ENCODE data around the gene TMEM158. TPM values are rescaled to one million over a fixed set of nuclear protein-coding genes. Genes with fewer than 3 reads are reported as not detected.

The TMEM158 gene
- total RNA-seq, 1 donor from 2014 or later, result 2.1 TPM

DNA sequence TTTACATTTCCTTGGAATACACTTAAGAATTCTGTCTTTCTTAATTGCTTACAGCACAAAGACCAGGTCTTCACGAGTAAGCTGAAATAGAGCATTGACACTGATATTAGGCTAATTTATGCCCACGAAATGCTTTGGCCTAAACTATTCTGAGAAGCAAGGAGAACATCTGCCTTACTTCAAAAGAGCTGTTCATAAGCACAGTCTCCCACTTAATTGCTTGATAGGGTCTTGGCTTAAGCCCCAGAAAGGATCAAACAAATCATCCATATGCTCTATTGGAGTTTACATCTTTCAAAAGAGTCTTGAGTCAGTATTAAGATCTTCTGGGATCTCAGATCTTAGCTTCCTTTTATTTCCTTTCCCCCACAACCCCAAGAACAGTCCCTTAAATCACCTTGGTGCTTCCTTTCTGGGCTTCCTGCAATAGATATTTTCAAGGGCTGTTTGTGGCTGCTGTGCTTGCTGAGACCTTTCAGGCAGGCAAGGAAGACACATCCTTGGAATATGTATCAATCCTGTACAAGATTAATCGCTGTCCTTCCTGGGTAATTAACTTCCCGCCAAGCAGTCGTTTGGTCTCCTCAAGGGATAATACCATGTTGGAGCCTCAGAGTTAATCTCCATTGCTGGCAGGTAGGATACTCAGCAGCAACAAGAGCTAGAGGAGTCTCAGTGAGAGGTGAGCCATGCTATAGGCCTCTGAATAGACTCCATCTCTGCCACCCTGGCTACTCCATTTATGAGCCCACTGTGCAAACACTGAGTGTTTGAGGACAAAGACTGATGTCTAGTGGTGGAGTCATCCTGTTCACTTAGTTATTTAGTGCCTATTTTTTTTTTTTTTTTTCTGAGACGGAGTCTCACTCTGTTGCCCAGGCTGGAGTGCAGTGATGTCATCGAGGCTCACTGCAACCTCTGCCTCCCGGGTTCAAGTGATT, 37.1 kb downstream of the TMEM158 start:
- no peaks in the 10 kb centered on the region for H3K36me3 ChIP-seq
- DNase-seq (no peak), ATAC-seq (no peak)
- TF ChIP-seq, protein P1, sequence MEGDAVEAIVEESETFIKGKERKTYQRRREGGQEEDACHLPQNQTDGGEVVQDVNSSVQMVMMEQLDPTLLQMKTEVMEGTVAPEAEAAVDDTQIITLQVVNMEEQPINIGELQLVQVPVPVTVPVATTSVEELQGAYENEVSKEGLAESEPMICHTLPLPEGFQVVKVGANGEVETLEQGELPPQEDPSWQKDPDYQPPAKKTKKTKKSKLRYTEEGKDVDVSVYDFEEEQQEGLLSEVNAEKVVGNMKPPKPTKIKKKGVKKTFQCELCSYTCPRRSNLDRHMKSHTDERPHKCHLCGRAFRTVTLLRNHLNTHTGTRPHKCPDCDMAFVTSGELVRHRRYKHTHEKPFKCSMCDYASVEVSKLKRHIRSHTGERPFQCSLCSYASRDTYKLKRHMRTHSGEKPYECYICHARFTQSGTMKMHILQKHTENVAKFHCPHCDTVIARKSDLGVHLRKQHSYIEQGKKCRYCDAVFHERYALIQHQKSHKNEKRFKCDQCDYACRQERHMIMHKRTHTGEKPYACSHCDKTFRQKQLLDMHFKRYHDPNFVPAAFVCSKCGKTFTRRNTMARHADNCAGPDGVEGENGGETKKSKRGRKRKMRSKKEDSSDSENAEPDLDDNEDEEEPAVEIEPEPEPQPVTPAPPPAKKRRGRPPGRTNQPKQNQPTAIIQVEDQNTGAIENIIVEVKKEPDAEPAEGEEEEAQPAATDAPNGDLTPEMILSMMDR (IDR thresholded peaks at IDR 0.05), result no peak
- no peak overlapping the region for H3K4me3 ChIP-seq
- no peak overlapping the region for H3K27ac ChIP-seq
- H3K4me1 ChIP-seq, result no peaks in the 10 kb centered on the region
- H3K27me3 ChIP-seq, result no peaks in the 10 kb centered on the region
- no peaks in the 10 kb centered on the region for H3K9me3 ChIP-seq
- intact Hi-C loops (cut with DNase I), result no loop called here

DNA sequence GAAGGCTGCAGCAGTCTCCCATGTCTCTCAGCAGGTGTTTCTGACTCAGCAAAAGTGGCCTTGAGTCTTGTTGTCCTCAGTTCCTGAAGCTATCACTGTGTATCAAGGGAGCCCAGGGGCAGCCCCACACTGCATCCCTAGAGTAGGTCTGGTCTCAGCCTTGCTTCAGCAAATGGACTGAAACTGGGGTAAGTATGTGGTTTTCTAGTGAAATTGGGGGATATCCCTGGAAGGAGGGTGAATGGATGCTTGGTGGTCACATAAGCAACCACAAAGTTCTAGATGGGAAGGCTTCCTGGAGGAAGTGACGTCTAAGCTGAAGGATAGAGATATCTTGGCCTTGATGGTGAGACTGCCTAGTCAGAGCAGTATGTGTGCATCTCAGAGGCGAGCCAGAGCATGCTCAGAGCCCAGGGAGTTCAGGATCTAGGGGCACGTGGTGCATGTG, 38.4 kb downstream of the TMEM158 start:
- no peak overlapping the region for H3K4me3 ChIP-seq
- no peaks in the 10 kb centered on the region for H3K4me1 ChIP-seq
- no peaks in the 10 kb centered on the region for H3K27me3 ChIP-seq
- no peaks in the 10 kb centered on the region for H3K36me3 ChIP-seq
- no peak overlapping the region for H3K27ac ChIP-seq
- no peaks in the 10 kb centered on the region for H3K9me3 ChIP-seq
- ATAC-seq, result no peak
- TF ChIP-seq, protein P1 (IDR thresholded peaks at IDR 0.05), result no peak
- intact Hi-C loops (cut with DNase I), result no loop called here
- DNase-seq, result no peak

DNA sequence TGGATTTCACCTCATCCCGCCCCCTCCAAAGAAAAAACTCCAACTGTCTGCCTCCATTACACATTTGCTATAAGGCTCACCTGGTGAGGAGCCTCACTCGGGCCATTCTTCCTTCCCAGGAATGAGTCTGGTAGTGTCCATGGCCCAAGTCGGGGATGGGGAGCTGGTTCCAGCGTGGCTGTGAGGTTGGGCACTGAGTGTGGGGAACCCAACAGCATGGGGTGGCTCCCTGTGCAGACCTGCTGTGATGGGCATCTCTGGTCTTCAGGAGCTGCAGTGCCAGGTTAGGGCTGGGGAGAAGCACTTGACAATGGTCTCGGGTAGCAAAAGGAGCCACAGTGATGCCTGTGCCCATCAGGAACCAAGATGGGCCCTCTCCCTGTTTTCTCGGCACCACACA, 39.2 kb downstream of the TMEM158 start:
- Histone ChIP-seq H3K36me3 (no peaks in the 10 kb centered on the region), H3K27ac (no peak overlapping the region), H3K4me1 (no peaks in the 10 kb centered on the region), H3K27me3 (no peaks in the 10 kb centered on the region), H3K9me3 (no peaks in the 10 kb centered on the region), H3K4me3 (no peak overlapping the region)
- no peak for ATAC-seq
- intact Hi-C loops (cut with DNase I), result no loop called here
- TF ChIP-seq, protein P1 (IDR thresholded peaks at IDR 0.05), result no peak
- DNase-seq, result no peak

DNA sequence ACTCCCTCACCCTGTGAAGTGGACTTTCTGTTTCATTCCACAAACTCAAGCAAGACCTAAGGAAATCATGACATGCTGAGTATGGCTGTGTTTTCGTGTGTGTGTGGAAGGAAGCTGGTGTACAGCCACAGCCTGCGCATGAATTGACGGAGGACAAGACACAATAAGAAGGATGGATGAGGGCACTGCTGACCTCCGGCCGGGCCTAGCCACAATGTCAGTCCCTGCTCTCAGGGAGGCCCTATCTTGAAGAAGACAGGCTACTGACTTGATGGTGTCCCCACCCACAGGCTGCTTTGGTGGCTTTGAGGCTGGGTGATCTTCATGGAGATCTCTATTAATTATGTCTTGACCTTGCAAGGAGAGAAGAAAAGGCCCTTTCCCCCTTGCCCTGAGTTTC, 40.6 kb downstream of the TMEM158 start:
- DNase-seq (no peak), ATAC-seq (no peak)
- H3K9me3 ChIP-seq, result no peaks in the 10 kb centered on the region
- H3K4me1 ChIP-seq, result no peaks in the 10 kb centered on the region
- H3K4me3 ChIP-seq, result no peak overlapping the region
- no peak overlapping the region for H3K27ac ChIP-seq
- TF ChIP-seq, protein P1 (IDR thresholded peaks at IDR 0.05), result no peak
- intact Hi-C loops (cut with DNase I), result no loop called here
- H3K27me3 ChIP-seq, result no peaks in the 10 kb centered on the region
- no peaks in the 10 kb centered on the region for H3K36me3 ChIP-seq

DNA sequence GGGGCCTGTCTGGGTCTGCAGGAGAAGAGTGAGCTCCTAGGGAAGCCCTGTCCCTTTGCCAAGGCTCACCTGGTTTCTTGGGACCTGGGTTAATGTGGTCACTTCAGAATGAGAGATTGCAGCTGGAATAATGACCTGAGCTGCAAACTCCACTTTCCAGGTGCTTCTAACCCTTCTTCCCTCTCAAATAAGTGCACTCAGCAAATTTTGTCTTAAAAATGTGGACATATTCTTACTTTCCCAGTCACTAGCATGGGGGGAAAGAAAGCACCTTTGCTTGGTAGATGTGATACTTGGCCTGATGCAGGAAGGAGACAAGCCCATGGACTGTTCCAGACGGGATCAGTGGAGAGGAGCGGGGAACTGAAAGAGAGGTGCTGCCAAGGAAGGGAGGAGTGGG, 41.0 kb downstream of the TMEM158 start:
- Histone ChIP-seq H3K36me3 (no peaks in the 10 kb centered on the region), H3K27me3 (no peaks in the 10 kb centered on the region), H3K27ac (no peak overlapping the region), H3K9me3 (no peaks in the 10 kb centered on the region), H3K4me3 (no peak overlapping the region), H3K4me1 (no peaks in the 10 kb centered on the region)
- TF ChIP-seq, protein P1 (IDR thresholded peaks at IDR 0.05), result no peak
- DNase-seq (no peak), ATAC-seq (no peak)
- intact Hi-C loops (cut with DNase I), result no loop called here

All from upper lobe of right lung (tissue), 1 donor.